A549 (cell line): ENCODE measurements around the gene SLC4A4.

Experiments
- CBX2 ChIP-seq: fragments of 200-600 bp; sonication (generic); IDR thresholded peaks from 2 replicates; pipeline ENCODE4 v1.6.1; 2016; ENCODE audit warnings: low read depth, mild to moderate bottlenecking, borderline replicate concordance
- KDM1A ChIP-seq: fragments of 200-600 bp; sonication (generic); IDR thresholded peaks from 2 replicates; pipeline ENCODE4 v1.6.1; 2016; ENCODE audit warnings: low read depth, mild to moderate bottlenecking
- RAD21 ChIP-seq, 2 experiments: fragments of >200 bp in 1 of 2; sonication (Bioruptor Twin) in 1 of 2; formaldehyde crosslinking in 1 of 2; IDR thresholded peaks in 1 of 2; conservative IDR thresholded peaks in 1 of 2; 2 replicates in 1 of 2; 3 replicates in 1 of 2; pipeline ENCODE4 v1.6.1; 2012 to 2018; ENCODE audit warnings: inconsistent platforms in 1 of 2
- SMC3 ChIP-seq: fragments of >200 bp; sonication (Bioruptor Twin); formaldehyde crosslinking; IDR thresholded peaks from 3 replicates; pipeline ENCODE4 v1.6.1; 2018; ENCODE audit warnings: inconsistent platforms
- TF ChIP-seq, protein P1 (sequence below): fragments of >200 bp; sonication (Bioruptor Twin); formaldehyde crosslinking; IDR thresholded peaks from 3 replicates; pipeline ENCODE4 v1.5.1; 2016
- TF ChIP-seq, protein P2 (sequence below): fragments of 200-600 bp; sonication (generic); IDR thresholded peaks from 2 replicates; pipeline ENCODE4 v1.6.1; 2016; ENCODE audit warnings: antibody characterized with exemption, mild to moderate bottlenecking, moderate library complexity

DNA sequence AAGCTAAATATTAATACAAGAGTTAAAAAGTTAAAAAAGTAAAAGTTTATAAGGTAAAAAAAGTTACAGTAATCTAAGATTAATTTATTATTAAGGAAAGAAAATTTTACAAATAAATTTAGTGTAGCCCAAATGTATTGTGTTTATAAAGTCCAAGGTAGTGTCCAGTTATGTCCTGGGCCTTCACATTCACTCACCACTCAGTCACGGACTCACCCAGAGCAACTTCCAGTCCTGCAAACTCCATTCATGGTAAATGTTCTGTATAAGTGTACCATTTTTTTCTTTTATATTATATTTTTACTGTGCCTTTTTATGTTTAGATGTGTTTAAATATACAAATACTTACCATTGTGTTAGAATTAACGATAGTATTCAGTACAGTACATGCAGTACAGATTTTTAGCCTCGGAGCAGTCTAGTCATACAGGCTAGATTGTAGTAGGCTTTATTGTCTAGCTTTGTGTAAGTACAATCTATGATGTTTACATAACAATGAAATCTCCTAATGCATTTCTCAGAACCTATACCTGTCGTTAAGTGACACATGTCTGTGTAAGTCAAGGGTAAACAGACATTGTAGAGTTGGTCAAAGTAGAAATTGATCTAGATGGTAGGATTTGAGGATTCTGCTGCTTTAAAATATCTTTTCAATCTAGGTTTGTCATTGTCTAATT lies 247.4 kb downstream of the SLC4A4 start:
- TF ChIP-seq KDM1A (no peak), RAD21 (conservative IDR thresholded peaks at IDR 0.05 in 1 of 2, IDR thresholded peaks at IDR 0.05 in 1 of 2) (no peak), CBX2 (no peak), SMC3 (no peak)
- TF ChIP-seq, protein P1, sequence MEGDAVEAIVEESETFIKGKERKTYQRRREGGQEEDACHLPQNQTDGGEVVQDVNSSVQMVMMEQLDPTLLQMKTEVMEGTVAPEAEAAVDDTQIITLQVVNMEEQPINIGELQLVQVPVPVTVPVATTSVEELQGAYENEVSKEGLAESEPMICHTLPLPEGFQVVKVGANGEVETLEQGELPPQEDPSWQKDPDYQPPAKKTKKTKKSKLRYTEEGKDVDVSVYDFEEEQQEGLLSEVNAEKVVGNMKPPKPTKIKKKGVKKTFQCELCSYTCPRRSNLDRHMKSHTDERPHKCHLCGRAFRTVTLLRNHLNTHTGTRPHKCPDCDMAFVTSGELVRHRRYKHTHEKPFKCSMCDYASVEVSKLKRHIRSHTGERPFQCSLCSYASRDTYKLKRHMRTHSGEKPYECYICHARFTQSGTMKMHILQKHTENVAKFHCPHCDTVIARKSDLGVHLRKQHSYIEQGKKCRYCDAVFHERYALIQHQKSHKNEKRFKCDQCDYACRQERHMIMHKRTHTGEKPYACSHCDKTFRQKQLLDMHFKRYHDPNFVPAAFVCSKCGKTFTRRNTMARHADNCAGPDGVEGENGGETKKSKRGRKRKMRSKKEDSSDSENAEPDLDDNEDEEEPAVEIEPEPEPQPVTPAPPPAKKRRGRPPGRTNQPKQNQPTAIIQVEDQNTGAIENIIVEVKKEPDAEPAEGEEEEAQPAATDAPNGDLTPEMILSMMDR = no peak
- TF ChIP-seq, protein P2, sequence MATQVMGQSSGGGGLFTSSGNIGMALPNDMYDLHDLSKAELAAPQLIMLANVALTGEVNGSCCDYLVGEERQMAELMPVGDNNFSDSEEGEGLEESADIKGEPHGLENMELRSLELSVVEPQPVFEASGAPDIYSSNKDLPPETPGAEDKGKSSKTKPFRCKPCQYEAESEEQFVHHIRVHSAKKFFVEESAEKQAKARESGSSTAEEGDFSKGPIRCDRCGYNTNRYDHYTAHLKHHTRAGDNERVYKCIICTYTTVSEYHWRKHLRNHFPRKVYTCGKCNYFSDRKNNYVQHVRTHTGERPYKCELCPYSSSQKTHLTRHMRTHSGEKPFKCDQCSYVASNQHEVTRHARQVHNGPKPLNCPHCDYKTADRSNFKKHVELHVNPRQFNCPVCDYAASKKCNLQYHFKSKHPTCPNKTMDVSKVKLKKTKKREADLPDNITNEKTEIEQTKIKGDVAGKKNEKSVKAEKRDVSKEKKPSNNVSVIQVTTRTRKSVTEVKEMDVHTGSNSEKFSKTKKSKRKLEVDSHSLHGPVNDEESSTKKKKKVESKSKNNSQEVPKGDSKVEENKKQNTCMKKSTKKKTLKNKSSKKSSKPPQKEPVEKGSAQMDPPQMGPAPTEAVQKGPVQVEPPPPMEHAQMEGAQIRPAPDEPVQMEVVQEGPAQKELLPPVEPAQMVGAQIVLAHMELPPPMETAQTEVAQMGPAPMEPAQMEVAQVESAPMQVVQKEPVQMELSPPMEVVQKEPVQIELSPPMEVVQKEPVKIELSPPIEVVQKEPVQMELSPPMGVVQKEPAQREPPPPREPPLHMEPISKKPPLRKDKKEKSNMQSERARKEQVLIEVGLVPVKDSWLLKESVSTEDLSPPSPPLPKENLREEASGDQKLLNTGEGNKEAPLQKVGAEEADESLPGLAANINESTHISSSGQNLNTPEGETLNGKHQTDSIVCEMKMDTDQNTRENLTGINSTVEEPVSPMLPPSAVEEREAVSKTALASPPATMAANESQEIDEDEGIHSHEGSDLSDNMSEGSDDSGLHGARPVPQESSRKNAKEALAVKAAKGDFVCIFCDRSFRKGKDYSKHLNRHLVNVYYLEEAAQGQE = no peak
